Right hindlimb (tissue), 1 donor: ENCODE results near the gene PPP1R26.
"Not testable (repeated sequence)": the region's sequence is repeated elsewhere in the genome, so short reads cannot be mapped to it uniquely, and the experiment has no call there.

ENCODE experiments used
- DNase-seq: peaks from one replicate; pipeline ENCODE4 v3.0.0-alpha.2; 2018

Gene PPP1R26

DNA sequence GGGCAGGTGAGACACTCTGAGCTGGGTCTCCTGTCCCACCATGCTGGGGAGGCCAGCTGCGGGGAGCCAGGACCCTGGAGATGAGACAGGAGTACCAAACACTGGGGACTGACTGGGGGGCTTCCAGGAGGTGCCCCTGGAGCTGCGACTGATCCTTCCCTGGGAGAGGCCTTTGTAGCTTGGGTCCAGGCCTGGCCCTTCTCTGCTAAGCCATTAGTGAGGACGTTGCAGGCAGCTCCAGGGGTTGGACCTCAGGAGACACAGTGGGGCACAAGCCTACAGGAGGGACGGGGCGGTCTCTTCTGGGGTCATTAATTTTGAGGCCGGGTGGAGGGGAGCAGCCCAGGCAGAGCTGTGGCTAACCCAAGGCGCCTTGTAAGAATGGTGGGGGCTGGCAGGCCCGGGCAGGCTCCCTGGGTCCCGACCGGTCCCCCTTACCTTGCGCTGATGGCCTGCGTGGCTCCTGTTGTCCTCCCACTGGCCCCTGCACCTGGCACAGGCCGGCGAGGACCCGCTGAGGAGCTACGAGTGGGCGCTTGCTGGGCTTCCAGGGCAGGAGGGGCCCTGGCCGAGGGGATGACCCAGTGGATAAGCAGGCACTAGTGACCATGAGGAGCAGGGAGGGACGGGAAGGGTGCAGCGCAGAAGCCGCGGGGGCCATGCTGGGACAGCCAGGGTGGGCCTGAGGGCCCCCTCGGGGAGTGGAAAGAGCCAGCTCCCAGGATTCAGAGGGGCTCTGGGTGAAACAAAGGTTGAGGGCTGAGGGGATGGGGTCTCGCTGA is 26.0 kb downstream of the PPP1R26 start:
- DNase-seq: no peak

DNA sequence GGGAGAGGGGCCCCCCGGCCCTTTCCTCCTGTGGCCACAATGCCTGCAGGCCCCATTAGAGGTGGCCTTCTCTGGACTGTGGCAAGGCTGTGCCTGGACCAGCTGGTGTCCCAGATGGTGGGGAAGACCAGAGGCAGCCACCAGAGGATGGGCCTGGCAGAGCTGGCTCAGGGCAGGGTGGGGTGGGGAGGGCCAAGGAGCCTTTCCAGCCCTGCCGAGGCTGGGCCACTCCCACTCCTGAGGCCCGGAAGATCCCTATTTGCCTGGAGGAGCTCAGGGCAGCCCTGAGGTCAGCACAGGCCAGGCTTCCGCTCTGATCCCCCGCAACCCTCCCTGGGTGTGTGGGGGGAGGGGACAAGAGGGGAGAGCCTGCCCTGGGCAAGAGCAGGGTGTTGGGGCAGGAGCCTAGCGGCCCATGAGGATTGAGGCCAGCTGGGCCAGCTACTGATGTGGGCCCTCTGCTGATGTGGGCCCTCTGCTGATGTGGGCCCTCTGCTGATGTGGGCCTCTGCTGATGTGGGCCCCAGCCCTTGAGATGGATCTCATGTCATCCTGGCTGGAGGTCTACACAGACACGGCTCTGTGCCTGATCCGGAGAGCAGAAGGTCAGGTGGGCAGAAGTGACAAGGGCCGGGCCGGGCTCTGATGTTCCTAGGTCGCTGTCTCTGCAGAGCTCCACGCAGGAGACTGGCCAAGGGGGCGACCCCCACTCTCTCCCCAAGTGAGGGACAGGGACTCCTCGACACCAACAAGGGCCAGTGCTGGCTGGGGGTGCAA is 26.9 kb downstream of the PPP1R26 start:
- DNase-seq: no peak

DNA sequence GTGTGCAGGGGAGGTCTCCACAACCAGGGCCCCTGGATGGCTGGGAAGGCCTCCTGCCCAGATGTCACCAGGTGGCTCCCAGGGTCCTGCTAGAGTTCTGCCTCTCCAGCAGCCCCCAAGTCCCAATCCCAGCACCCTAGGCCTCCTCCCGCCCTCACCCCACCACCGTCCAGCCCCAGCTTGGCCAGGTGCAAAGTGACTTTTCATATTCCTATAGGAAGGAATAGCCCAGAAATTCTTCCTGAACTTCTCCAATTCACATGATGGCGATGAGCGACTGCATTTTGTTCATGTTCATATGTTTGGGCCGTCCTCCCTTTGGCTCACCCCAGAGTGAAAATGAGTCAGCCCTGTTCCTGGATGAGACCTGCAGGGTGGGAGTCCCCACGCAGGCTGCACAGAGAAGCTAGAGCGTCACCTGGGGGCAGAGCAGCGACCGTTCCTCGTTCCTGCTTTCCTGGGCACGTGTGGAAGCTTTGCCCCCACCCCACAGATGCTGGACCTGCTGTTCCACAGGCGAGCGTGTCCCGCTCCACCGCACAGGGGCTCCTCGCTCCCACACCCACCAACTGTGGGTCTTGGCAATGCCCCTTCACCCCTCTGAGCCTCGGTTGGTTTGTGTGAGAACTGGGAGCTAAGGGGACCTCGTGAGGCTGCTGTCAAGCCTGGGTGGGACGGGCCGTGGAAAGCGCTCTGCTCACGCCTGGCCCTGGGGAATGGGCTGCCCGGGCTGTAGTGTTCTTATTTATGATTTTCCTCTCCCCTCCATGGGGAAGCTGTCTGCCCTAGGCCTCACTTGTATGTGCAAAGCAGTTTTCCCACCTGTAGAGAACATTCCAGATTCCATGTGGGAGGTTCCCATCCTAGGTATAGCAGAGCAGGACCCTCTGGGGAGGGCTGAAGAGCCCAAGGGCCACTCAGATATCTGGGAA is 27.8 kb downstream of the PPP1R26 start:
- DNase-seq: no peak

DNA sequence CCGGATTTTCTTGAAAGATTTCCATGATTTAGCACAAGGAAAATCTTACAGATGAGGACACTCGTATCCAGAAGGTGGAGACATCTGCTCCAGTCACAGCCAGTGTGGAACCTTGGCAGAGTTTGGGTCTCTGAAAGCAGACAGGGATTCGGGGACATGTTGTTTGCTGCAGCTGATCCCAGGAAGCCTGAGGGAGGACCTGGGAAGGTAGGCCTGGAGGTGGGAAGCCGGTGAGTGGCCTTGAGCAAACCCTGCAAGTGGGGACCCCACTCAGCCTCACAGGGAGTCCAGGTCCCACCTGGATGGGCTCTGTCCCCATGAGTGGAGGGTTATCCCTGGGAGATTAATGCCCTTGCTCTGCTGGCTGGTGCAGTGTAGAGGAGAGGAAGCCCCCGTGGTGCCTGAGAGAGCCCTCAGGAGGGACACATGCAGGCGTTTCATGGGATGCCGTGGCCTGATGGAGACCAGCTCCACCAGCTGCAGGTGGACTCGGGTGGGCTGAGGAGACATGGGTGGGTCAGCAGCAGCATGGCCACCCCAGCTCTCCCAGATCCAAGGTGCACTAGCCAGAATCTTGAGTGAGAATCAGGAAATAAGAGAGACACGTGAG is 28.7 kb downstream of the PPP1R26 start:
- DNase-seq: no peak

DNA sequence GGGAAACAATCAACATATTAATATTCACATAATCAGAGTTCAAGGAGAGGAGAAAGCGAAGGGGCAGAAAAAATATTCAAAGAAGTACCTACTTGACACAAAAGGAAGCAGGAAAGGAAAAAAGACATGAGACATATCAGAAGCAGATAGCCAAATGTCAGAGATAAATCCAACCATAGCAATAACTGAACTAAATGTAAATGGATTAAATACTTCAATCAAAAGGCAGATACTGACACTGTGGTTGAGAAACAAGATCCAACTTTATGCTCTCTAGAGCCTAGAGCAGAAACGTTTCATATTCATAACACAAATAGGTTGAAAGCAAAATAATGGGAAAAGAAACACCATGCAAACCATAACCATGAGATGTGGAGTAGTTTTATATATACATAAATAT is 29.9 kb downstream of the PPP1R26 start:
- no peak for DNase-seq

DNA sequence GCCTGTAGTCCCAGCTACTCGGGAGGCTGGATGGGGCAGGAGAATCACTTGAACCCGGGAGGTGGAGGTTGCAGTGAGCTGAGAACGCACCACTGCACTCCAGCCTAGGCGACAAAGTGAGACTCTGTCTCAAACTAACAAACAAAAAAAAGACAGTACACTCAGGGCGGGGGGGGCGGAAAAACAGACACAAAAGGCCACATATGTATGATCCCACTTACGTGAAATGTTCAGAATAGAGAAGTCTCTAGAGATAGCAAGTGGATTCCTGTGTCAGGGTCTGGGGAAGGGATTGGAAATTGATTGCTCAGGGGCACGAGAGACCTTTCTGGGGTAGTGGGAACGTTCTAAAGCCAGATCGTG is 32.6 kb downstream of the PPP1R26 start:
- DNase-seq: no peak

DNA sequence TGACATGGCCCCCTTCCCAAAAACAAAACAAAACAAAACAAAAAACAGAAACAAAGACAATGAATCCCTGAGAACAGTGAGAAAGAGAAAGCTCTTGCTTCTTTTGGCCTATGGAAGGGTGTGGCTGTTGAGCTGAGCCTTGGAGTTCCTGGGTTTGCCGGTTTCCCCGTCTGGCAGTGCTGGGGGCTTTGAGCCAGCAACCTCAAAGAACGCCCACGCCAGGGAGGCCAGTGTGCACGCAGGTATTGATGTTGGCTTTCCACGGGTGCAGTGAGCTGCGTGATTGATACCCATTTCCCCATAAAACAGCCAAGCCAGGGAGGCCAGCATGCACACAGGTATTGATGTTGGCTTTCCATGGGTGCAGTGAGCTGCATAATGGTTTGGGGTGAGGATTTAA is 33.3 kb downstream of the PPP1R26 start:
- no peak for DNase-seq

DNA sequence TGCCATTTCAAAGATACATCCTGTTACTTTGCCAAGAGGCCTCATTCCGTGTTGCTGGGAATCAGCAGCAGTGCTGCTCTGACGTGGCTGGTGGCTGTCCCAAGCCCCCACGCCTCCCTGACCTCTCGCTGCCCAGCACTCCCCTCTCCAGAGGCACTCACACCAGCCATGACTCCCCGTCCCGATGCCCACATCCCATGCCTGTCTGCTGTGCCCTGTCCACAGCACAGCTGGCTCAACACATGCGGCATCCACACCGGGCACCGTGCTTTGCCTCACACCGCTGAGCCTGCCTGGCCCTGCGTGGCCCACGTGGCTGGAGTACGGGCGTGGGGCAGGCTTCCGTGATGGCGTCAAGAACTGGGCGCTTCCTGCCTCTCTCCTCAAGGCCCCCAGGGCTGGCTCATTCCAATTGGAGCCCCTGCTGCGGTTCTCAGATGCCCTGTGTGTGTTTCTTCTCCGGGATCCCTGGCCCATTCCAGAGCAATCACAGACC is 33.8 kb downstream of the PPP1R26 start:
- no peak for DNase-seq

DNA sequence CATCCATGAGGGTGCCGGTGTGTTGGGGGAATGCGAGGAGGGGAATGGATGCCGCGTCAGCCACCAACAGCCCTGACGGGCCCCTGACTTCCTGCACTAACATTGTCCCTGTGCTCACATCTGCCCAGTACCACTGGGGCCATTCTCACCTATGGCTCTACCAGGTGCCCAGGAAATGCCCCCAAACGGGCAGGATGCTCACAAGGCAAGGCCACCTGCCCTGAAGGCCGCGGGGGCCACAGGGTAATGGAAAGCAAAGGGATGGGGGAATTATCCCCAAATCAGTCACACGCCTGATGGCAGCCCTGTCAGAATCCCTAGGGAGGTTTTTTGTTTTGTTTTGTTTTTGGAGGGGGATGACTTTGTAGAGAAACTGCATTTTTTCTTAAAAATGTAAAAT is 34.3 kb downstream of the PPP1R26 start:
- not testable (repeated sequence) for DNase-seq

DNA sequence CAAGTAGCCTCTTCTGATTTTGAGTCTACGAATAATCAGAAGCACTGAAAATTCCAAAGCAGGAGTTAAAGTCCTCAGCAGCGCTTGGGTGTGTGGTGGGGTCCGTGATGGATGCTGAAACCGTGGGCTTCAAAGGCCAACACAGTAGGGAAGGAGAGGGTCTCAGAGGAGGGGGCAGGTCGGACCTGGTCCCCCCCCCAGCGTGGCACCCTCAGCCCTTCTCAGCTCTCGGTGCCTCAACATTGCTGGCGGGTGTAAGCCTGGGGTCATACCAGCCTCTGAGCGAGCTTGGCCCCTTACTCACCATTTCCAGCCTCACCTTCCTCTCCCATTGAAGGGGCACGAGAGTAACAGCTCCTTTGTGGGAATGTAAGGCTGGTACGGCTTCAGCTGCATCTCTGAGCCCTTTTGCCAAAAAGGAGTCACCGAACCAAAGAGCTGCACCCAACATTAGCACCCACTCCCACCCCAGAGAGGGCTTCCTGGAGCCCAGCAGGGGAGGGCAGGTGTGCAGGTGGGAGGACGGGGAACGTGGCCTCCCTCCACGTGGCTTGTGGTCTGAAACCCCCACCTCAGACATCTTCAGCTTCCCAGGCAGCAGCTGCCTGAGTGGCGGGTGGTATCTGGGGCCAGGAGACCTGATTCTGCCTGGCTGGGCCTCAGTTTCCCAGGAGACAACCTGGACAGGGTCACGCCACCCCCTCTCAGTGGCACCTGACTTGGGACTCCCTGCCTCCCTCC is 34.9 kb downstream of the PPP1R26 start:
- DNase-seq: no peak

DNA sequence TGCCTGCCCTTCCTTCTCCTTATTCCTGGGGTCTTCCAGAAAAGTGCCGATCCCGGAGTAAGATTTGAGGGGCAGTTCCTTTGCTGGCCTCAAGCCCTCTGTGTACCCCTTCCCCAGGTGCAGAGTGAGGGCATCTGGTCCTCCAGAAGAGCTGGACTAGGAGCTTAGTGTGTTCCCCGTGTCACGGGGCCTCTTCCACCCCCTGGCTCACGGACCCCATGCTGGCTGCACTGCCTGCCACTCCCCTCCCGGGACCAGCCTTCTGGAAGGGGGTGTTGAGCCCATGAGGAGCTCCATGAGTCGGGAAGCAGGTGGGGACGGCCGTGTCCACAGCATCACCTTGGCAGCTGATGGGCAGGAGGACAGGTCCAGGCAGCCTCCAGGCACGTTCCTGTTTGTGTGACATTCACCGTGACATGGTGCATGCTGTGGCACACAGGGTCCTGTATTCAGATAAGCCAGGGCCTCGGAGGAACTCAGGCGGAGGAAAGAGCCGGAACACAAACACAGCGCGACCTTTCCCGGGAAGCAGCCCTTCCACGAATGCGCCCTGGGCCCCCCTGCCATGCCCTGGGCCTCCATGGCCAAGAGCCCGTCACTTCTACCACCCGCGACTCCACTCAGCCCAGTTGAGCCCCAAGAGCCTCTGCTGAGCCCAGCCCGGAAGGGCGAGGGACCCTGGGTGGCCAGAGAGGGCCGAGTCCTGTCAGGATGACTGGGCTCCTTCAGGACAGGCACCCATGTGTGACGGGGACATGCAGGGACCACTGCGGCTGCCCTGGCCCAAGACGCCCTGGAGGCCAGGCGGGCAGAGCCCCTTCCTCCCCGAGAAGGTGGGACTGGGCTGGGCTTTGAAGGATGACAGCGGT is 35.7 kb downstream of the PPP1R26 start:
- no peak for DNase-seq

DNA sequence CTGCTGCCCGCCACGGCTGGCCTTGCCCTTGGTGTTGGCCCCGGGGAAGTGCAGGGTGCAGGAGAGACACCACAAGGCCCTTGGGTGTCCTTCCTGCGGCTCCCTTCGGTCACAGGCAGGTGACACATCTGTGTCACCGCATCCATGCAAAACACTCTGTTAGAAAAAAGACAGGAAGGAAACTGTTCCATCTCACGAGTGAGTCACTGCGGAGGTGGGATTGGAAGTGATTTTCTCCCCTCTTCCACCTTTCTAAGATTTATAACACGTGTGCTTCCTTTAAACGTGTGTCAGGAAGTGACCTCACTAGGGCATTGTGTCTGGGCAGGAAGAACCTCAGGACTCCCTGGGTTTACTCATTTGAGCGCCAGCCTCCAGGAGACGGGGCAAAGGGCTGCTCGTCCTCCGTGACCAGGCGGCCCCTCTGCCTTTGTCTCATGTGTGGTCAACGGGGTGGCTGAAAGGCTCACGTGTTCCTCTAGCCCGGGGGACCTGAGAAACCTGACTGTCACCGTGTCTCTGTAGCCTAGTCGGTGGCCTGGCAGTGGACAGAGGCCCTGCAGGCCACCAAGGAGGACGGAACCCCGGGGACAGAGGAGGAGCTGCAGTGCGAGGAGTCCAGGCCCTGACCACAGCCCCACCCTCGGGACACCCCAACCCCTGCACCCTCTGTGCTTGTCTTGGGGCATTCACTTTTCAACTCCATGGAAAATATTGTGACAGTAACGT is 36.7 kb downstream of the PPP1R26 start:
- no peak for DNase-seq

DNA sequence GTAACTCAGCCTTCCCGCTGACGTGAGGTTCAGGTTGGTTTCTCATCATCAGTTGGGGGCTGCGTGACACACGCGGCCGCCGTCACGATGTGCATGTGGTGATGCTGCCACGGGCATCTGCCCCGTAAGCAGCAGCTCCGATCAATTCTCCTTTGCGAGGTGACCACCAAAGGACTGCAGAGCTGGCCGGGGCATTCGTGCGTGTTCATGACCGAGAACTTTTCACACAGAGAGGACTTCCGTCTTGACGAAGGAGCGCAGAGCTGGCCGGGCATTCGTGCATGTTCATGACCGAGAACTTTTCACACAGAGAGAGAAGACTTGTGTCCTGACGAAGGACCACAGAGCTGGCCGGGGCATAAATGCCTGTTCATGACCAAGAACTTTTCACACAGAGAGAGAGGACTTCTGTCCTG is 37.8 kb downstream of the PPP1R26 start:
- no peak for DNase-seq

DNA sequence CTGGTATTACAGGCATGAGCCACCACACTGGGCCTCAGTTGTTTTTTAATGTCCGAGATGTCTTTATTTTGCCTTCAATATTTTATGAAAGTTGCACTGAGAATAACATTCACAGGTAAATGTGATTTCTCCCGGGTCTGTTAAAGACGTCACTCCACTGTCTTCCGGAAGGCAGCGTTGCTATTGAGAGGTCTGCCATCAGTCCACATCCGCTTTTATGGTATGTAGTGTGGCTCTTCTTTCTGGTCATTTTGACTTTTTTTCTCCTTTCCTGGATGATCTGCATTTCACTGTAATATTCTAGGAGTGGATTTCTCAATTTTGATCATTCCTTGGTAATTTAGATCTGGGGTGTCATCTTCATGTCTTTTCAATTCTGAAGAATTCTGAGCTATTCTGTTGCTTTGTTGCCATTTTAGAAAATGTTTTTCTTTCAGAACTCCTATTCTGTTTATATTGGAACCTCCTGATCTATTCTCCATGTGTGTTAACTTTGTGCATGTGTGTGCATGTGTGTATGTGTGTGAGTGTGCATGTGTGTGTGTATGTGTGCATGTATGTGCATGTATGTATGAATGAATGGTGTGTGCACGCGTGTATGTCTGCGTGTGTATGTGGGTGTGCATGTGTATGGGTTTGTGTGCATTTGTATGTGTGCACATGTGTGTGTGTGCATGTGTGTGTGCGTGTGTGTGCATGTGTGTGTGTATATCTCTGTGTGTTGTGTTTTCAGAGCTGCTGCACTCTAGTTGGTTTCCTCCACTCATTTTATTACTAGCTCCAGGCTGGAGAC is 39.8 kb downstream of the PPP1R26 start:
- no peak for DNase-seq

DNA sequence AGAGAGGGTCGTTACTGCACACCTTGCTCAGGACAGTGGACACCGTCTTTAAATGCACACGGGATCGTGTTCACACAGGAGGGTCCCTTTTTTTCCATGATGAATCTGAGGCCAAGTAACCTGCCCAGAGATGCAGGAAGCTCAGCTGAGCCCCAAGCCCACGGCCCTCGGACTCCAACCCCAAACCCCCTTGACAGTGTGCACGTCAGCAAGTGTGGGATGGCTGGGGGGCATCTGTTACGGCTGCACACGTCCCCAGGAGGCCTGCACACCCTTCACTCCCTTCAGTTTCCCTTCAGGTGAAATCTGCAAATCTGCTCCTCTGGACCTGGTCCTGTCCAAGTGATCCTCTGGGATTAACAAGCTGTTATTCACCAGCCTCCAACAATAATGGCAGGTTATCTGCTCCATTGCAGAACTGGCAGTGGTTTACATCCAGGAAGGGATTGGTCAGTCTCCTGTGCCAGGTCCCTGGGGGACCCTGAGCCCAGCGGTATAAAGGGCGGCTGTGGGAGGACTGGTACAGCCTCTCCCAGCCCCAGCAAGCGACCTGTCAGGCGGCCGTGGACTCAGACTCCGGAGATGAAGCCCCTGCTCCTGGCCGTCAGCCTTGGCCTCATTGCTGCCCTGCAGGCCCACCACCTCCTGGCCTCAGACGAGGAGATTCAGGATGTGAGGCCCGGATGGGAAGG is 41.5 kb downstream of the PPP1R26 start, which contains the start of gene LCN1:
LCN1 (plus strand) TSS at position 525 of the 692 bp plus-strand sequence; CDS start at position 583, 58 bp downstream.
- no peak for DNase-seq

DNA sequence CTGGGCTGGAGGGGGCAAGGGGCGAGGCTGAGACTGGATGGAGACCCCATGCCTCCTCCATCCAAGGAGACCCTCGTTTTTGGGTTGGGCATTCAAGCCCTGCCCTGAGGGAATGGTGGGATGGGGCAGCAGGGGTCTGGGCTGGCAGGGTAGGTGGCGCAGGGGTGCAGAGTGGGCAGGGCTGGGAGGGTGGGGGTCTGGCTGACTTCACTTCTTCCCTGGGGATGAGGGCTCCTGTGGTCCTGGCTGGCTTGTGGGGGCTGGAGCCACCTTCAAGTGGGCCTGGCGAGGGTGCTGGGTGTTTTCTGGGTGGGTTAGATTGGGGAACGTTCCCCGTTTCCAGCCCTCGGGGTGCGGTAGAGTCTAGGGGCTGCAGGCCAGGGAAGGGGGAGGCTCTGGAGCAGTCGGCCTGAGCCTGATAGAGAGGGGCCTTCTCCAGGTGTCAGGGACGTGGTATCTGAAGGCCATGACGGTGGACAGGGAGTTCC is 42.1 kb downstream of the PPP1R26 start:
- DNase-seq: no peak

DNA sequence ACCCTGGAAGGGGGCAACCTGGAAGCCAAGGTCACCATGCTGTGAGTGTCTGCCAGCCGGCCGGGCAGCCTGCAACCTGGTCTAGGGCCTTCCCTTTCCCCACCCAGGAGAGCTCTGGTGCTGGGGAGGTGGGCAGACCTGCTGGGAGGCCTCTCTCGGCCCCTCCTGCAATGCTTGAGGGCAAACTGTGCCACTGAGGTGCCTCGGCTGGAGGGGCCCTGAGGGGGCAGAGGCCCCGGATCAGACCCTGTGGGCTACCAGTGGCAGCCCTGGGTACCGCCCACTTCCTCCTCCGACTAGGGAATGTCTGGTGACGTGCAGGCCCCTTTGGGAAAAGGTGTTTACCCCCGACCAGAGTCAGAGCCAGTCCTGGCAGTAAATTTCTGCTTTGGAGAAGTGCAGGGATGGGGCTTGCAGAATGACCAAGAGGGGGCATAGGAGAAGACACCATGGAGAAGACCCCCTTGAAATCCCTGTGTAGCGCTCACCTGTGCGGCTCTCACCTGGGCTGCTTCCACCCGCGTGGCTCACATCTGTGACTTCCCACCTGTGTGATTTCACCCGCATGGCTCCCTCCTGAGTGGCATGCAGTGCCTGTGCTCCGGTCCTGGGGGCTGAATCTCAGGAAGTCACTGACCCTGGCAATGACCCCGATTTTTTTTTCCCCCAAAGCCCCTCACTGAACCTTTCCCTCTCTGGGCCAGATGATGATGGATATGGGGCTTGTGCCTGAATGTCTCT is 42.7 kb downstream of the PPP1R26 start:
- DNase-seq: no peak

DNA sequence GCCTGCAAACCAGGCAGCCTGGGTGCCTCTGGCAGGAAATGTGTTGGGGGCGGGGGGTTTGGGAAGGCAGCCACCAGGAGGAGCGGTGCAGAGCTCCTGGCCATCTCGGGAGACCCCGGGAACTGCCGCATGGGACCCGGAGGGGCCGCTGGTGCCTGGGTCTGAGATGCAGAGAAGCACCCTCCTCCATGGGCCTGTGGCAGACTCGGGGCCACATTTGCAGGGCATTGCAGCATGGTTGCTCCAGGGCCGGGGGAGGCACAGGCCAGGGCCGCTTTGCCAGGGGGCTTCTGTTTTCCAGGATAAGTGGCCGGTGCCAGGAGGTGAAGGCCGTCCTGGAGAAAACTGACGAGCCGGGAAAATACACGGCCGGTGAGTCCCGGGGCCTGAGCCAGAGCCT is 43.3 kb downstream of the PPP1R26 start:
- no peak for DNase-seq
